Liver (tissue), 3 donors: ENCODE results near the gene HOXB5.

ENCODE experiments used
- ATF3 ChIP-seq: IDR thresholded peaks from 2 replicates; pipeline ENCODE4 v1.6.1; 2016; ENCODE audit warnings: antibody characterized with exemption
- CTCF ChIP-seq: fragments of 150-350 bp; IDR thresholded peaks from 2 replicates; pipeline ENCODE4 v1.5.1; 2017; ENCODE audit warnings: improper control_type of control experiment, low read depth, low read length; ENCODE audit not compliant: missing input control
- EGR1 ChIP-seq, 2 donors: IDR thresholded peaks; 2 replicates each; pipeline ENCODE4 v1.6.1; 2016 to 2018; ENCODE audit warnings: antibody characterized with exemption in 2 of 2, low read depth in 2 of 2
- FOXA1 ChIP-seq: IDR thresholded peaks from 2 replicates; pipeline ENCODE4 v1.6.1; 2016; ENCODE audit warnings: antibody characterized with exemption
- GABPA ChIP-seq, 2 donors: IDR thresholded peaks in 1 of 2; conservative IDR thresholded peaks in 1 of 2; 2 replicates each; pipeline ENCODE4 v1.6.1; 2016; ENCODE audit warnings: antibody characterized with exemption in 2 of 2, mild to moderate bottlenecking in 1 of 2, moderate library complexity in 1 of 2
- JUND ChIP-seq, 2 donors: IDR thresholded peaks; 2 replicates each; pipeline ENCODE4 v1.6.1; 2016; ENCODE audit warnings: antibody characterized with exemption in 2 of 2
- MAX ChIP-seq: IDR thresholded peaks from 2 replicates; pipeline ENCODE4 v1.6.1; 2016; ENCODE audit warnings: antibody characterized with exemption
- NR2F2 ChIP-seq: IDR thresholded peaks from 2 replicates; pipeline ENCODE4 v1.6.1; 2016; ENCODE audit warnings: antibody characterized with exemption
- RAD21 ChIP-seq, 2 donors: IDR thresholded peaks; 2 replicates each; pipeline ENCODE4 v1.6.1; 2016; ENCODE audit warnings: antibody characterized with exemption in 2 of 2, mild to moderate bottlenecking in 2 of 2
- REST ChIP-seq: IDR thresholded peaks from 2 replicates; pipeline ENCODE4 v1.6.1; 2016; ENCODE audit warnings: antibody characterized with exemption, mild to moderate bottlenecking
- SP1 ChIP-seq: IDR thresholded peaks from 2 replicates; pipeline ENCODE4 v1.6.1; 2018; ENCODE audit warnings: antibody characterized with exemption, mild to moderate bottlenecking
- TAF1 ChIP-seq: conservative IDR thresholded peaks from 2 replicates; pipeline ENCODE4 v1.6.1; 2016; ENCODE audit warnings: antibody characterized with exemption, mild to moderate bottlenecking
- YY1 ChIP-seq: IDR thresholded peaks from 2 replicates; pipeline ENCODE4 v1.6.1; 2016; ENCODE audit warnings: antibody characterized with exemption, mild to moderate bottlenecking
- ZBTB33 ChIP-seq: IDR thresholded peaks from 2 replicates; pipeline ENCODE4 v1.6.1; 2016; ENCODE audit warnings: antibody characterized with exemption
- donor health status: healthy.
- donor health status: healthy.

- TF ChIP-seq CTCF (no peak), ATF3 (no peak), JUND (IDR thresholded peaks at IDR 0.05) (no peak), NR2F2 (no peak), TAF1 (no peak), REST (no peak), YY1 (no peak), RAD21 (IDR thresholded peaks at IDR 0.05) (no peak), ZBTB33 (no peak), SP1 (no peak), GABPA (IDR thresholded peaks at IDR 0.05 in 1 of 2, conservative IDR thresholded peaks at IDR 0.05 in 1 of 2) (no peak), EGR1 (IDR thresholded peaks at IDR 0.05; ENCODE audit: low read depth in 2 of 2) (no peak), FOXA1 (no peak), MAX (no peak)
Measured at GRCh38 chr17:48551596-48552465, 41.7 kb downstream of the HOXB5 start.
